Cardiac muscle cell (in vitro differentiated cells and primary cell): ENCODE data around the gene NDUFV3. TPM values are rescaled to one million over a fixed set of nuclear protein-coding genes. Genes with fewer than 3 reads are reported as not detected.

Experiments used
- DNase-seq, 2 donors: peaks; one replicate each; pipeline versions ENCODE4 v3.0.0 to v3.0.0-alpha.2; 2010 to 2017; ENCODE audit warnings: low read depth in 1 of 2, low spot score in 1 of 2
- H3K27ac ChIP-seq: fragments of 200-600 bp; sonication (generic); 2 replicates; pipeline ENCODE4 v1.5.1; 2016
- H3K27me3 ChIP-seq: fragments of 200-600 bp; sonication (generic); 2 replicates; pipeline ENCODE4 v1.6.0; 2016; ENCODE audit warnings: control low read depth
- H3K36me3 ChIP-seq: fragments of 200-600 bp; sonication (generic); 2 replicates; pipeline ENCODE4 v1.5.1; 2016; ENCODE audit warnings: control low read depth
- H3K4me1 ChIP-seq: fragments of 200-600 bp; sonication (generic); 2 replicates; pipeline ENCODE4 v1.8.1; 2017; ENCODE audit warnings: low read depth, mild to moderate bottlenecking, mixed run types
- H3K4me3 ChIP-seq: fragments of 200-600 bp; sonication (generic); 2 replicates; pipeline ENCODE4 v1.5.1; 2016; ENCODE audit warnings: mild to moderate bottlenecking
- H3K9me3 ChIP-seq: fragments of 200-600 bp; sonication (generic); 2 replicates; pipeline ENCODE4 v1.5.1; 2017; ENCODE audit warnings: low read depth, mild to moderate bottlenecking, control low read depth
- polyA plus RNA-seq: library from polyadenylated mRNA; unstranded; fragments of >200 nt; fragmentation: Nextera tagmentation; extraction: Ambion mirVana; gene quantifications from 2 replicates; pipeline ENCODE4 v1.2.1, GENCODE V29; 2016
- total RNA-seq: library from RNA; depleted of rRNA; stranded (reverse); fragments of >200 nt; gene quantifications from 2 replicates; pipeline ENCODE4 v1.2.3, GENCODE V29; 2016
- TF ChIP-seq, protein P1 (sequence below): IDR thresholded peaks from 2 replicates; pipeline ENCODE4 v1.5.1; 2012; ENCODE audit warnings: low read depth, mild to moderate bottlenecking, low read length

NDUFV3 gene
- total and polyA plus RNA-seq, 2 experiments from 2014 or later = 28.9 to 55.1 TPM

DNA sequence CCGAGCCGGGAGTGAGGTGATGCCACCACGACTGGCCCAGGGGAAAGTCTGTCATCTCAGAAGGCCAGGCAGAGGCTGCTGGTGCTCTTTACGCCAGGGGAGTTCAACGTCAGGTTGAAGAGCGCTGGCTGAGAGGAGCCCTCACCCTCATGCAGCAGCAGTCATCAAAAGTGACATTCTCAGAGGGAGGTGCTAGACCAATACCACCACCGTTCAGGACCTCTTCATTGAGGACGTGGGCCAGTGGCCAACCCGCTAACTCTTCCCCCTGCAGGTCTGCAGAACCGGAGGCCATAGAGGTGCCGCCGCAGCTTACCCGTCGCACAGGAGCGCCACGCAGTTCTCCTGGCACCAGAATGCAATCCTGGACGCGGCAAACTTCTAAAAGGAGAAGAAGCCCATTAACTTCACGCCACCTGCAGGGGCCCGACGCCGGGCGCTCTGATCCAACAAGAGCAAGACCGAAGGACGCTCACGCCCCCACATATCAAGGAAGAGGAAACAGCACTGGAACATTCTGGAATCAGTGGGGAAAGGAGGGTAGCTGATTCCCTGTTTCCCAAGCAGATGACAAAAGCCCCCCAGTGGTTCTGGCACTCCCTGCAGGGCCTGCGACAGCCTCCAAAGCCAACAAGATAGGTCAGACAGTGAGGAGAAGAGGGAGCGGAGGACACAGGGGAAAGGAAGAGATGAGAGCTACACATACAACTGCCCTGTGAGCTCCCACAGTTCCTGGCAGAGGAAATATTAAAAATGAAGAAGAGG is 38.7 kb upstream of the NDUFV3 start:
- Histone ChIP-seq H3K9me3 (no peaks in the 10 kb centered on the region), H3K27ac (no peak overlapping the region), H3K4me1 (no peaks in the 10 kb centered on the region), H3K36me3 (peaks cover 30% of the 10 kb centered on the region), H3K4me3 (no peak overlapping the region), H3K27me3 (no peaks in the 10 kb centered on the region)
- TF ChIP-seq, protein P1, sequence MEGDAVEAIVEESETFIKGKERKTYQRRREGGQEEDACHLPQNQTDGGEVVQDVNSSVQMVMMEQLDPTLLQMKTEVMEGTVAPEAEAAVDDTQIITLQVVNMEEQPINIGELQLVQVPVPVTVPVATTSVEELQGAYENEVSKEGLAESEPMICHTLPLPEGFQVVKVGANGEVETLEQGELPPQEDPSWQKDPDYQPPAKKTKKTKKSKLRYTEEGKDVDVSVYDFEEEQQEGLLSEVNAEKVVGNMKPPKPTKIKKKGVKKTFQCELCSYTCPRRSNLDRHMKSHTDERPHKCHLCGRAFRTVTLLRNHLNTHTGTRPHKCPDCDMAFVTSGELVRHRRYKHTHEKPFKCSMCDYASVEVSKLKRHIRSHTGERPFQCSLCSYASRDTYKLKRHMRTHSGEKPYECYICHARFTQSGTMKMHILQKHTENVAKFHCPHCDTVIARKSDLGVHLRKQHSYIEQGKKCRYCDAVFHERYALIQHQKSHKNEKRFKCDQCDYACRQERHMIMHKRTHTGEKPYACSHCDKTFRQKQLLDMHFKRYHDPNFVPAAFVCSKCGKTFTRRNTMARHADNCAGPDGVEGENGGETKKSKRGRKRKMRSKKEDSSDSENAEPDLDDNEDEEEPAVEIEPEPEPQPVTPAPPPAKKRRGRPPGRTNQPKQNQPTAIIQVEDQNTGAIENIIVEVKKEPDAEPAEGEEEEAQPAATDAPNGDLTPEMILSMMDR = no peak
- DNase-seq = no peak

DNA sequence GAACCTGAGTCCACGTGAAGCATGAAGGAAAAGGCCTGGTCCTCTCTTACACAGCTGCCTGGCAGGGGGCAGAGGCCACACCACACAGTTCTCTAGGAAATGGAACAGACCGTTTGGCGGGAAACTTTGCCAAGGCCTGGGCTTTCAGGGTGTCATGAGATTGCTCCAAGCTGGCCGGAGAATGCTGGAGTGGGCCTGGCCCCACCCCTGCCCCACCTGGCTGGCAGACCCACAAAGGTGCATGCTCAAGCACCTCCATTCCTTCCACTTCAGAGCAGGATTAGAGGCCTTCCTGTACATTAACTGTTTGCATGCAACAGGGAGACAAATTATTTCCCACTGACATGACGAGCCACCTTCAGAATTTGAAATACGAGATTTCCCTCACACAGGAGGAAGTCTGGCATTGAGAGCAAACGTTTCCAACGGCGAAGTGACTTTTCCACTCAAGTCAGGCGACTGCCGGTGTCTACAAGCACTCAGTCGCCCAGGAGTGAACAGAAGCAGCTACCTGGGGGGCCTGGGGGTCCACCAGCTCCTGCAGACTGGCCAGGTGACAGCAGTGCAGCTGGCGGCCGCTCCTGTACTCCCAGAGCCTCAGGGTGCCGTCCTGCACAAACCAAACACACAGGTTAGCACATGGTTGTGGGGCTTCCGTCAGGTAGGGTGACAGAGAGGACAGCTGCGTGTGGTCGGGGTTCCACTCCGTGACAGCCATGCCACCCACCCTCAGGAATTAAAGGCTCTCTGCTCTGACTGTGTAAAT is 37.8 kb upstream of the NDUFV3 start:
- H3K4me1 ChIP-seq = no peaks in the 10 kb centered on the region
- H3K36me3 ChIP-seq = peaks cover 25% of the 10 kb centered on the region
- no peak overlapping the region for H3K27ac ChIP-seq
- no peaks in the 10 kb centered on the region for H3K27me3 ChIP-seq
- TF ChIP-seq, protein P1 = no peak
- no peak for DNase-seq
- H3K9me3 ChIP-seq = no peaks in the 10 kb centered on the region
- H3K4me3 ChIP-seq = no peak overlapping the region

DNA sequence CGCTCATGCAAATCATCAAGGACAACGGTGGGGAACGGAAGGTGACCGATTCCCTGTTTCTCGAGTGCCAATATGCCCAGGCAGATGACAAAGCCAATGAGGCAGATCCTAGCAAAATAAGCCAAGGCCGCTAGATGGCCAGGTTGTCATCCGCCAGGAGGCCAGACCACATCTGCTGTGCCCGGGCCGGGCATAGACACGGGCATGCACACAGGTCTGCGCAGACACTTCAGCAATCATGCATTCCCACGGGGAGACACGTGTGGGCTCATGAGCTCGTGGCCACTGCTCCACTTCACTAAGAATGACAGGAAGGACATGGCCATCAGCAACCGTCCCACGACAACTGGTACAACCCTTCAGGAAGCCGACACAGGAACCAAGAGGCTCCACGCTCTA is 37.2 kb upstream of the NDUFV3 start:
- no peak for DNase-seq
- Histone ChIP-seq H3K9me3 (no peaks in the 10 kb centered on the region), H3K4me1 (no peaks in the 10 kb centered on the region), H3K4me3 (no peak overlapping the region), H3K27me3 (no peaks in the 10 kb centered on the region), H3K36me3 (peaks cover 25% of the 10 kb centered on the region), H3K27ac (no peak overlapping the region)
- TF ChIP-seq, protein P1 = no peak

GRCh38 chr21:42857216-42857615 is 35.9 kb upstream of the NDUFV3 start:
- TF ChIP-seq, protein P1 = no peak
- H3K4me3 ChIP-seq = no peak overlapping the region
- no peak for DNase-seq
- H3K4me1 ChIP-seq = no peaks in the 10 kb centered on the region
- H3K27ac ChIP-seq = no peak overlapping the region
- H3K36me3 ChIP-seq = peaks cover 28% of the 10 kb centered on the region
- H3K9me3 ChIP-seq = no peaks in the 10 kb centered on the region
- no peaks in the 10 kb centered on the region for H3K27me3 ChIP-seq

- Histone ChIP-seq H3K27me3 (no peaks in the 10 kb centered on the region), H3K36me3 (peaks cover 26% of the 10 kb centered on the region), H3K27ac (no peak overlapping the region), H3K4me1 (no peaks in the 10 kb centered on the region), H3K9me3 (no peaks in the 10 kb centered on the region), H3K4me3 (no peak overlapping the region)
- no peak for DNase-seq
- TF ChIP-seq, protein P1 = no peak
Measured at GRCh38 chr21:42858185-42858847, 34.8 kb upstream of the NDUFV3 start.
